ENCODE measurements around the gene CYP39A1. TPM values are rescaled to one million over a fixed set of nuclear protein-coding genes. Genes with fewer than 3 reads are reported as not detected.
A peak's percentile ranks its signal among the peaks of the same experiment; 100 is the strongest.

CYP39A1 gene
- total RNA-seq, 1 donor from 2014 or later, result 1.4 TPM

DNA sequence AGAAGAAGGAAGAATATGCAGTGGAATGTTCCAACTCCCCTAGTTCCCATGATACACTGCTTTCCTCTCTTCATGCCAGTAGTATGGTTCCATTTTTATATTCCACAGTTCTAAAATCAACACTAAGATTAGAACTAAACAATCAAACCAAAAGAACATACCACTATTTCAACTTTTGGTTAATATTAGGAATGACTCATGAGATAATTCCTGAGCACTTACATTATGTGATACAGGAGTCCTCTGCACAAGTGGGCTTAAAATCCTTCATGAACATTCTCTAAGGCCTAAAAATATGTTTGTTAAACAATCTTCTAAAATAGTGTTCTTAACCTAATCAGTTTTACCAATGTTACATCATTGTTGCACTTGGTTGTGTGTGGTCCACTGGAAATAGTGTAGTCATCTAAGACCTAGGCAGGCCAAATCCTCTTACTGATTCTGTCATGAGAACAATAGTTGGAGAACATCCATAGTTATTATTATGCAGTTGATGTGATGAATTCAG, 131.1 kb downstream of the CYP39A1 start:
- H3K4me1 ChIP-seq, result peaks cover 9 to 41% of the 10 kb centered on the region in 2 donors
- intact Hi-C loops (cut with DNase I), result loop anchor here (2.0 kb wide), 2 partner anchors 31 to 305 kb away; partner anchors contain the start of gene RCAN2

DNA sequence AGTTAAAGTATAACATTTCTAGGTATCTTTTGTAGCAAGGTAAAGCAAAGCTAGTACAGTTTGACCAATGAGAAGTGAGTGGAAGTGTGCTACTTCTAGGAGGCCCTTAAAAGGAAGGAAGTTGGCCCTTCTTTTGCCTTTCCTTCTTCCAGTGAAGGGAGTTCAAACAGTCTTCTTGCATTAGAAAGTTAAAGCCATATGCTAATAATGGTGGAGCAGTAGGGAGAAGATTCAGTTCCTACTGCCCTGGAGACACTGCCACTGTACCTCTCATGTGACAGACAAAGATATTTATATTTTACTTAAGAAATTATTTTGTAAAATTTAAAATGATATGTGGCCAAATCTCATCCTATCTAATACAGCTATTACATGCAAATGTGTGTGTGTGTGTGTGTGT, 135.4 kb downstream of the CYP39A1 start:
- Histone ChIP-seq H3K9me3 (no peaks in the 10 kb centered on the region), H3K4me3 (no peak overlapping the region), H3K36me3 (no peaks in the 10 kb centered on the region), H3K27ac (peak overlapping the region; percentile 69 to 86), H3K4me1 (peaks cover 14 to 55% of the 10 kb centered on the region in 2 donors), H3K27me3 (no peaks in the 10 kb centered on the region)
- no peak for DNase-seq (ENCODE audit: low spot score in 2 of 2)
- intact Hi-C loops (cut with DNase I), result no loop called here
- TF ChIP-seq, protein P1, sequence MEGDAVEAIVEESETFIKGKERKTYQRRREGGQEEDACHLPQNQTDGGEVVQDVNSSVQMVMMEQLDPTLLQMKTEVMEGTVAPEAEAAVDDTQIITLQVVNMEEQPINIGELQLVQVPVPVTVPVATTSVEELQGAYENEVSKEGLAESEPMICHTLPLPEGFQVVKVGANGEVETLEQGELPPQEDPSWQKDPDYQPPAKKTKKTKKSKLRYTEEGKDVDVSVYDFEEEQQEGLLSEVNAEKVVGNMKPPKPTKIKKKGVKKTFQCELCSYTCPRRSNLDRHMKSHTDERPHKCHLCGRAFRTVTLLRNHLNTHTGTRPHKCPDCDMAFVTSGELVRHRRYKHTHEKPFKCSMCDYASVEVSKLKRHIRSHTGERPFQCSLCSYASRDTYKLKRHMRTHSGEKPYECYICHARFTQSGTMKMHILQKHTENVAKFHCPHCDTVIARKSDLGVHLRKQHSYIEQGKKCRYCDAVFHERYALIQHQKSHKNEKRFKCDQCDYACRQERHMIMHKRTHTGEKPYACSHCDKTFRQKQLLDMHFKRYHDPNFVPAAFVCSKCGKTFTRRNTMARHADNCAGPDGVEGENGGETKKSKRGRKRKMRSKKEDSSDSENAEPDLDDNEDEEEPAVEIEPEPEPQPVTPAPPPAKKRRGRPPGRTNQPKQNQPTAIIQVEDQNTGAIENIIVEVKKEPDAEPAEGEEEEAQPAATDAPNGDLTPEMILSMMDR (IDR thresholded peaks at IDR 0.05), result no peak

More for the DNA sequence above, 131.1 kb downstream of the CYP39A1 start:
- H3K27me3 ChIP-seq, result no peaks in the 10 kb centered on the region
- peak overlapping the region; percentile 83 to 86 for H3K27ac ChIP-seq
- H3K36me3 ChIP-seq, result no peaks in the 10 kb centered on the region
- no peak overlapping the region for H3K4me3 ChIP-seq
- DNase-seq (ENCODE audit: low spot score in 2 of 2), result peak in 1 of 2 donors; percentile 69
- H3K9me3 ChIP-seq, result no peaks in the 10 kb centered on the region
- TF ChIP-seq, protein P1 (IDR thresholded peaks at IDR 0.05), result no peak

DNA sequence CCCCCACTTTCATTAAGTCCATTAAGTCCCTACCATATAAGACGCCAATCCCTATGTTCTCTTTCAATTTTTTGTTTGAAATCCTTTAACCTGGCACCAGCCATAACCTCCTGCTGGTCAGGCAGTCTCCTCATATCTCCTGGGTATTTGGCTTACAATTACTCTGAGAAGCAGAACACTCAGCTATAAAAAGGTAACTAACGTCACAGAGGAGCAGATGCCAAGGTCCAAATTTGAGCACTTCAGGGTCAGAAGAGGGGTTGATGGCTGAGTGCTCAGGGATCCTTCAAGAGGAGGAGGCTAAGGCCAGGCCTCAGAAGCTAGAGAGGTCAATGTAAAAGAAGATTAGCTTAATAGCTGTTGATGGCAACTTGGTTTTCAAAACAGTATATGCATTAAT, 139.1 kb downstream of the CYP39A1 start:
- intact Hi-C loops (cut with DNase I), result no loop called here
- no peak overlapping the region for H3K4me3 ChIP-seq
- no peaks in the 10 kb centered on the region for H3K27me3 ChIP-seq
- peak overlapping the region; percentile 86 to 87 for H3K27ac ChIP-seq
- H3K36me3 ChIP-seq, result no peaks in the 10 kb centered on the region
- H3K4me1 ChIP-seq, result peaks cover 13 to 63% of the 10 kb centered on the region in 2 donors
- TF ChIP-seq, protein P1 (IDR thresholded peaks at IDR 0.05), result no peak
- no peaks in the 10 kb centered on the region for H3K9me3 ChIP-seq
- peak in 1 of 2 donors; percentile 78 for DNase-seq (ENCODE audit: low spot score in 2 of 2)

DNA sequence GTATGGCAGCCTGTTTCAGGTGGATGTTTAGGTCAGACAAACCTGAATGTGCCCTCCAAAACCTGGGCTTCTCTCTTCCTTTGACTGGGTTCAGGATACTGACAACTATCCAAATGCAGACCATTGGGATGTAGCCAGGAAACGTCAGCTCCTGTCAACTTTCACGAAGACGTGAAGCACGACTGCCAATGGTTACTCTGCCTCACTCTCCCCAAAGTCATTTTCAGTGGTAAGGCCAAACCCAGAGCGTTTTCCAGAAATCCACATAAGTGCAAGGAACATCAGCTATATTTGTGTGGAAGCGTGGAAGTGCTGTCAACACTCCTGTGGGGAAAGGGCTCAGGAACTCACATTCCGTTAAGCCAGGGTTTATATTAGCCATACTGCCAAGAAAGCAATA, 141.3 kb downstream of the CYP39A1 start:
- peak overlapping the region; percentile 86 to 87 for H3K27ac ChIP-seq
- no peaks in the 10 kb centered on the region for H3K36me3 ChIP-seq
- TF ChIP-seq, protein P1 (IDR thresholded peaks at IDR 0.05), result no peak
- no peaks in the 10 kb centered on the region for H3K9me3 ChIP-seq
- peaks cover 13 to 61% of the 10 kb centered on the region in 2 donors for H3K4me1 ChIP-seq
- no peaks in the 10 kb centered on the region for H3K27me3 ChIP-seq
- no peak for DNase-seq (ENCODE audit: low spot score in 2 of 2)
- H3K4me3 ChIP-seq, result no peak overlapping the region
- intact Hi-C loops (cut with DNase I), result no loop called here

DNA sequence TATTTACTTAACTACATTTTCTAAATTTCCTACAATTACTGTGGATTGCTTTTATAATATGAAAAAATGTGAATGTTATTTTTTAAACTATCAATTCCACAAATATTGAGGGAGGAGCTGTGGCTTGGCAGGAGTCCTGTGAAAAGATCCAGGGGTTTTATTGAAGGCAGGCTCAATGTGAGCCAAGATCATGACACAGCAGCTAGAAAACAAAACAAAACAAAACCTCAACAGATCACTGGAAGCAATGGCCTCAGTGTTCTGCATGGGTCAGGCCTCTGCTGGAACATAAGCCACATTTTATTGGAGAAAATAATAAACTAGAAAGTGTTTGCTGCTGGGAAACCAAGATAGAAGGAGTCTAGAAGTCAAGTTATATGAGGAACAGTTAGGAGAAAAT, 142.0 kb downstream of the CYP39A1 start:
- intact Hi-C loops (cut with DNase I), result no loop called here
- Histone ChIP-seq H3K27me3 (no peaks in the 10 kb centered on the region), H3K4me3 (no peak overlapping the region), H3K36me3 (no peaks in the 10 kb centered on the region), H3K4me1 (peaks cover 13 to 64% of the 10 kb centered on the region in 2 donors), H3K27ac (peak overlapping the region; percentile 86 to 87), H3K9me3 (no peaks in the 10 kb centered on the region)
- TF ChIP-seq, protein P1 (IDR thresholded peaks at IDR 0.05), result no peak
- peak in 1 of 2 donors; percentile 72 for DNase-seq (ENCODE audit: low spot score in 2 of 2)
